HG02852 (cell line): ENCODE results near the gene NACC2.

ENCODE experiments used
- ATAC-seq: cut with Tn5 transposase; IDR thresholded peaks from one replicate; pipeline ENCODE4 v1.9.1; 2021; ENCODE audit warnings: mild to moderate bottlenecking, moderate library complexity; ENCODE audit not compliant: unreplicated experiment

NACC2 gene

DNA sequence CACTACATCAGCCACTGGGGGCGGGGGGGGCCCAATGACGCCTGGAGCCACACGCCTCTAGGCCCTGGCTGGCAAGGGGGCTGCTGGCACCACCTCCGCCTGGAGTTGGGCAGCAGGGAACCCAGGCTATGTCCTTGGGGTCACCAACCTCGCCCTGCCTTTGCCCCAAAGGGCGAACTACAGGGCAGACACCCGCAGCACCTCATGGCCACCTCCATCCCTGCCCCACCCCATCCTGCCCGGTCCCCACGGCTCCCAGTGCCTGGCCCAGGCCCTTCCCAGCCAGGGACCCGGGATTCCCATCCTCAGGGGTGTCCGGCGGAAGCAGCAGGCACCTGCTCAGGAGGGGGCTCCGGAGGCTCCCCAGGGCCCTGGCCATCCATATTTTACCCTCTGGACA lies 37.0 kb downstream of the NACC2 start:
- ATAC-seq = no peak

DNA sequence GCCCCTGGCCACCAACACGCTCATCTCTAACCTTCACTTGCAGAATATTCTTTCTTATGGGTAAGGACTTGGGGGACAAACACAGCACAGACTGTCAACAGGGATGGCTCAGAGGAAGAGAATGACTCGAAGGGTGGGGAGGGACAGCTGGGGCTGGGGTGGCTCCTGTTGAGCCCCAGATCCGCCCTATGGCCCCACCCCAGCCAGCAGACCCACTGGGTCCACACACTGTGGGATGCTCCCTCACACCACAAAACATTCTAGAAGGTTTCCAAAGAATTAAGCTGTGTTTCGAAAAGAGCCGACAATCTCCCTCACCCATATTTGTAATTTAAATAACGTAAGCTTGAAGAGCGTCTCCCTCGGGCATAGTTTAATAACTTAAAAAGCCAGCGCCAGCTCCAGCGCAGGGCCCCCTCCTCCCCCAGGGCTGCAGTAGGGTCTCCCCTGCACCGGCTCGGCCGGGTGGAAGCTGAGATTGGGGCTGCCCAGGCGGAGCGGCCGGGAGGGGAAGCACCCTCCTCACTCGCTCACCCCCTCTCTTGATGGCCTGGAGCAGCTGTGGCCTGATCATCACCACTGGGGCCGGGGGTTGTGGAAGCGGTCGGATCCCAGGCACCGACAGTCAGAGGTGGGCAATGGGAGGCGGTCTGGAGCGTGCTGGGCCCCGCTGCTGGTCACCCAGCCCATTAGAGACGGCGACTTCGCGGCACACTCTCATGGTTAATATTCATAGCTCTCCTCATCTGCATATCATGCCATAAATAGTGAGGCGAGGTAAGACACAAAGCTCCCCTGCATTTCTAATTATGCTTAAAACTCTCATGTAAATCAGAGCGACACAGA lies 37.6 kb downstream of the NACC2 start:
- ATAC-seq = no peak

GRCh38 chr9:136056546-136057235 lies 38.4 kb downstream of the NACC2 start:
- no peak for ATAC-seq

DNA sequence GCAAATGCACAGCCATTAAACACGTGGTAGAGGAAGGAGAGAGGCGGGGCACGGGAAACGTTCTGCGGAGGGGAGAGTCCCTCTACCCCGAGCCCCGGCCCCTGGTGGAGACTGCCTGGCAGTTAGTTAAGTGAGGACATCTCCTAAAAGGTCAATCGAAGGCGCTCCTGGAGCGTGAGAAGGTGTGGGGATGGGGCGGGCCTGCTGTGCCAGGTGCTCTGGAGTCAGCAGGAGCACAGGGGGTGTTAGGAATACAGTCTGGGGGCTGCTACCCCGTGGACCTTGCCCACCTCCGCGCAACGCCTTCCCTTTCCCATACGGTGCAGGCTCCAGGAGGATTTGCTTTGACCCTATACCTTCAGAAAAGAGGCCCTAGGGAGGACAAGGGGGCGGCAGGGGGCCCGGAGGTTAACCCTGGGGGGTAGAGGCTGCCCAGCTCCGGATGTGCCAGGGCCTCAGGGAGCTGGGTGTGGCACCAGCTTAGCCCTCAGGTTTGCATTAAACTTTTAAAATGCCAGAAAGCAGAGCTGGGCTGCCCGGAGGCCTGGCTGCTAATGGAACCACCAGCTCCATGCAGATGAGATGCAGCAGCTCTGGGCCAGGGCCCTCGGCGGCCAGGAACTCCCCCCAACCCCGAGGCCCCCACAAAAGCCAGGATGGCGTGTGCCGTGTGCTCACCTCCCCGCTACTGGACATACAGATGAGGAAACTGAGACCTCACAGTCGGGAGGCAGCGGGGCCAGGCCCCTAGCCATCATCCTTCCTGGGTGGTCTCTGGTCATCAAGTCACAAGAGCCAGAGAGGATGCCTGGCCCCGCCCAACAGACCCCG lies 39.2 kb downstream of the NACC2 start:
- ATAC-seq = no peak

DNA sequence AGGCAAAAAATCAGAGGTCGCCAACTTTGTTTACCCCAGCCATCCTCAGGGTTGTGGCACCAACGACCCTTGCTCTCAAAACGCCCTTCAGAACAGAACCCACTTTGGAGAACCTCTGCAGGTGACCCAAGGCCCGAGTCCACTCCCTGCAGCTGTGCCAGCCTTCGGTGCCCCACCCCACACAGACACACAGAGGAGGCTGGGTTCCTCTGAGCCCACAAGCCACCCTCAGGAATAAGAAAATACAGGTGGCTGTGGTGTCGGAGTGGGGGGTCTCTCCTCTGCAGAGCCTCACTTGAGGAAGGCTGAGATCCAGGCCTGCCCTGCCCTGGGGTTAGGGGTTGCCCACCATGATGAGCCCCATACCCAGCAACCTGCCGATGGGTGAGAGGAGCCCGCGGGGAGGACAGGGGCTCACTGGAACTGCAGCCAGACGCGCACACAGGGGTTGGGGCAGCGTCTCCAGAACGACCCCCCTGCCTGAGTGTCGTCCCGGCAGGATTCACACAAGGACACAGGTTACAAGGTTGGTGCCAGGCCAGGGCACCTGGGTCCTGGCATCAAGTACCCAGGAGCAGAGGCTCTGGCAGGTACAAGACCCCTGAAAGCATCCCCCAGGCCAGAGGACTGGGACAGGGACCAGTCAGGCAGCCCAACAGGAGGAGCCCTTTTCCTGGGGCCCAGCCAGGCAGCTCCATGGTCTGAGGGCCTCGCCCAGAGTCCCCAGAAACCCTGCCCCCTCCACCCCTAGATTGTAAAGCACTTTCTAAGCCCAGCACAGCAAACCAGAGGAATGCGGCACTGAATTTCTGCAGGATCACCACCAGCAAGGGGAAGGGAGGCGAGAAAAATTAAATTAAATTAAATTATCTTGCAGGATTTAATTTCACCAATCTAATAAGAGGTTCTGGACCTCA lies 40.0 kb downstream of the NACC2 start:
- no peak for ATAC-seq

DNA sequence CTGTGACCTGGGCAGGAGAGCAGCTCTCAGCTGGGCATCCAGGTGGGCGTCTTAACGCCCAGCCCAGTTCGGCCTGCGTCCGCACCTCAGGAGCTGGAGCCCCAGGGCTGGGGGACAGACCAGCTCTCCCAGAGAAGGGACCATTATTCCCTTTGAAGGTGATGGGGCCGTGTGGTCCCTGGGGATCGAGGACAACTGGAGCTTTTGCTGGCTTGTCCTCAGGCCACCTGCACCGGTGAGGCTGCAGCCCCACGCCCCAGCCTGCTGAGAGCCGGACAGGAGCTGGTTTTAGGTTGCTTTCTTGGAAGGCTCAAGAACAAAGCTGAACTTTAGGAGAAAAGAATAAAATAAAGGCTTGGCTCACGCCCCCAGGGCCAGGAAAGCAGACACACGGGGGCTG lies 40.9 kb downstream of the NACC2 start:
- no peak for ATAC-seq

DNA sequence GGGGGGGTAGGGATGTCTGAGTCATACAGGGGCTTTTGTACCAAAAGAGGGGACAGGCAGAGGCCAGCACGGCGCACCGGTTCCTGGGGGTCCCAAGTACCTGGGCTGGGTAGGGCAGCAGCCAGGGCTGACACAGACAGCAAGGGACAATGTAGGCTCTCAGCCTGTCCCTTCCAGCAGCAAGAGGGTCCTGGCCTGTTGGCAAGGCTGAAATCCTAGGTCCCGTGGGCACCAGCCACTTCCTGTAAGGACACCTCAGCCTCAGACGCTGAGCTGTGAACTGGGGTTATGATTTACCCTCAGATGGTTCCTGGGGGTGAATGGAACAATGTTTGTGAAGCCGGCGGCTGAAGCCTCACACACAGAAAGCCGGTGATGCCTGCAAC lies 41.3 kb downstream of the NACC2 start:
- ATAC-seq = no peak

- no peak for ATAC-seq
Observed at GRCh38 chr9:136052991-136053756, 41.9 kb downstream of the NACC2 start.

DNA sequence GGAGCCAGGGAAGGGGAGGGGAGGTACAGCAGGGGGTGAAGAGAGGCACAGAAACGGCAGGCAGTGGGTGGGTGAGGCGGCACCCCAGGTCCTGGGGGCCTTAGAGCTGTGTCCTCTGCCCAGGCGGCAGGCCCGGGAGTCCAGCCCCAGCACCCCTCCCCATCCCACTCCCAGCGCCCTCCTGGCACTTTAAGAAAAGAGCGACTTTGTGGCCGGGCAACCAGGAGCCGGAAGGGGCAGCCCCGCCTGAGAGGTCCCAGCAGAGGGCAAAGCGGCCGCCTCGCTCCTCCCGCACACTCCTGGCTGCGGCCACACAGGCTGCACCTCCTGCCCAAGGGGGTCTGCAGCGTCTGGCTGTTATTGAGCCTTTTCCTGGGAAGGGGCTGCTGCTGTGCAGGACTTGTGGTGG lies 42.6 kb downstream of the NACC2 start:
- no peak for ATAC-seq

GRCh38 chr9:136051837-136052471 lies 43.1 kb downstream of the NACC2 start:
- no peak for ATAC-seq

GRCh38 chr9:136051453-136051836 lies 43.6 kb downstream of the NACC2 start:
- ATAC-seq = no peak

DNA sequence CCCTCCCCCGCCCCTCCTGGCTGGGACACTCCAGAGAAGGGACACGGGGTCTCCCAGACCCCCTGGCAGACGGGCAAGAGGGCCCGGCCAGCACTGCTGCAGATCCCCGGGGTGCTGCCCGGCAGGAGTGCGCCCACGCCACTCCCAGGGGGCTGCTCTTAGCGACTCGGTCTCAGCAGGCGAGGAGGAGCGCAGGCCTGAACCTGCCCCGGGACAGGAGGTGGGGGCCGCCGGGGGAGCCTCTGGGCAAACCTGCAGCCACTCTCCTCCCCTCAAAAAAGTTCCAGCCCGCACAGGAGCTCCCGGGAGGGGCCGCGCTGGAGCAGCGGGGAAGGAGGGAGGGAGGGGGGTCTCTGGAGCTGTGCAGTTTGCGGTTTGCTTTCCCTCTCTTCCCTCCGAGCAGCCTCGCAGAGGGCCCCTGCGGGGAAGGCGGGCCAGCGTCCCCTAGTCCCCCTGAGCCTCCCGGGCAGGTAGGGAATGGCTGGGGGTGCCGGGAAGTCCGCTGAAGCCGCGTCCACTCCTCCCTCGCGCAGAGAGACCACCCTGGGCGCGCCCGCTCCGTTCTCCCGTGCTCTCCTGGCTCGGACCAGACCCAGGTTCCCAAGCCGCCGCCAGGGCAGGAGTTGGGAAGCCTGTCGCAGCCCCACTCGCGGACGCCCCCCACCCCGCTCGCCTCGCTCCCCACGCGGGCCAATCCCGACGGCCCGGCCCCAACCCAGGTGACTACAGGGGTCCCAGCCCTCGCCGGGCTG lies 44.2 kb downstream of the NACC2 start:
- ATAC-seq = no peak

- ATAC-seq = no peak
Observed at GRCh38 chr9:136050266-136050700, 44.8 kb downstream of the NACC2 start.

DNA sequence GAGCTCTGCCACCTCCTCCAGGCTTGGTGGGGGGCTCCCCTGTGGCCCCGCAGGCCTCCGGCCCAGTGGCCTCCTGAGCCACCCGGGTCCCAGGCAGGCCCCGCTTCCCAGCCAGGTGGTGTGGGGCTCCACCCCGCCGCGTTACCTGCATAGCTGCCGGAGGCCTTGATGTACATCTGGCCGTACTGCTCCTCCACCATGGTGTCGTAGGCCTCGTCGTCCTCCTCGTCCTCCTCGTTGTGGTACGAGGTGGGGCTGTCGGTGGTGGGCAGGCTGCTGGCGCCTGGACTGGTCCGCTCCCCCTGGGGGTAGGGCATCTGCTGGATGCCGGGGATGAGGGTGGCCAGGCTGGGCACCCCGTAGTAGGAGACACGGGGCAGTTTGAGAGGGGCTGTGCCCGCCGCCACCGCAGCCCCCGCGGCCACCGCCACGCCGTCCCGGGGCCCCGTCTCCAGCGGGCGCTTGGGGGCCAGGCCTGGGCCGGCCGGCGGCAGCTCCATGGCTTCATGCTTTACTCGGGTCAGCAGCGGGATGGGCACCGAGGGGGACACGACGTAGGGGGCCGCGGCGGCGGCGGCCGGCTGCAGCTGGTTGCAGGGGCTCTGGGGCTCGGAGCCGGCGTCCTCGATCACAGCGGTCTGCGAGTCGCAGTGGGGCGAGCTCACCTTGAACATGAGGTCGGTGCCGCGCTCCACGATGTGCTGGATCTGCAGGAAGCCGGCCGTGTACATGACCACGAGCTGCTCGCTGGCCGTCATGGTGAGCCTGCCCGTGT lies 45.4 kb downstream of the NACC2 start:
- no peak for ATAC-seq

GRCh38 chr9:136048560-136049411 lies 46.3 kb downstream of the NACC2 start:
- no peak for ATAC-seq

- no peak for ATAC-seq
Observed at GRCh38 chr9:136047775-136048559, 47.1 kb downstream of the NACC2 start.
